Choroid plexus epithelial cell (primary cell): ENCODE results near the gene DOCK10.
"Not testable (repeated sequence)": the region's sequence is repeated elsewhere in the genome, so short reads cannot be mapped to it uniquely, and the experiment has no call there.

Source experiments
- DNase-seq: peaks from one replicate; pipeline ENCODE4 v3.0.0-alpha.2; 2010; ENCODE audit warnings: low read depth
- H3K4me3 ChIP-seq: 2 replicates; pipeline ENCODE4 v1.5.1; 2011; ENCODE audit warnings: low read depth, mild to moderate bottlenecking, control low read depth, low read length, moderate library complexity
- CTCF ChIP-seq: conservative IDR thresholded peaks from 2 replicates; pipeline ENCODE4 v1.5.1; 2011; ENCODE audit warnings: low read depth, mild to moderate bottlenecking, control low read depth, inconsistent platforms, low read length, moderate library complexity

DOCK10 gene

GRCh38 chr2:224951723-224952481 lies 90.4 kb downstream of the DOCK10 start:
- DNase-seq, result no peak
- no peak overlapping the region for H3K4me3 ChIP-seq
- TF ChIP-seq CTCF, result no peak

GRCh38 chr2:224948859-224949258 lies 93.4 kb downstream of the DOCK10 start:
- H3K4me3 ChIP-seq, result no peak overlapping the region
- peak; percentile 70 for DNase-seq
- peak; percentile 13 for TF ChIP-seq CTCF

GRCh38 chr2:224948005-224948404 lies 94.3 kb downstream of the DOCK10 start:
- TF ChIP-seq CTCF, result no peak
- H3K4me3 ChIP-seq, result no peak overlapping the region
- no peak for DNase-seq

- TF ChIP-seq CTCF, result no peak
- H3K4me3 ChIP-seq, result no peak overlapping the region
Measured at GRCh38 chr2:224947566-224947965, 94.7 kb downstream of the DOCK10 start.

GRCh38 chr2:224946895-224947294 lies 95.4 kb downstream of the DOCK10 start:
- H3K4me3 ChIP-seq, result peak overlapping the region; percentile 42
- TF ChIP-seq CTCF, result no peak
- DNase-seq, result peak; percentile 84

More at GRCh38 chr2:224947566-224947965, 94.7 kb downstream of the DOCK10 start:
- DNase-seq, result no peak

GRCh38 chr2:224944707-224945547 lies 97.3 kb downstream of the DOCK10 start:
- H3K4me3 ChIP-seq, result no peak overlapping the region
- peak; percentile 45 for DNase-seq
- no peak for TF ChIP-seq CTCF

- not testable (repeated sequence) for DNase-seq, H3K4me3 ChIP-seq
Measured at GRCh38 chr2:224943601-224944041, 98.6 kb downstream of the DOCK10 start.
